HG02885 (cell line): ENCODE data around the gene LSP1.

Experiments used
- ATAC-seq: cut with Tn5 transposase; IDR thresholded peaks from one replicate; pipeline ENCODE4 v1.9.1; 2021; ENCODE audit warnings: mild to moderate bottlenecking; ENCODE audit not compliant: unreplicated experiment, poor library complexity

LSP1 gene

GRCh38 chr11:1913271-1914060 lies 60.6 kb downstream of the LSP1 start:
- ATAC-seq: no peak

GRCh38 chr11:1915795-1916131 lies 62.9 kb downstream of the LSP1 start:
- no peak for ATAC-seq

- ATAC-seq: peak; percentile 63
Observed at GRCh38 chr11:1916132-1916985, 63.5 kb downstream of the LSP1 start.

GRCh38 chr11:1916986-1917522 lies 64.2 kb downstream of the LSP1 start:
- ATAC-seq: no peak

GRCh38 chr11:1917523-1918435 lies 64.9 kb downstream of the LSP1 start:
- ATAC-seq: no peak

GRCh38 chr11:1918436-1919315 lies 65.8 kb downstream of the LSP1 start:
- no peak for ATAC-seq

GRCh38 chr11:1919391-1920127 lies 66.7 kb downstream of the LSP1 start, which contains the start of gene TNNT3:
TSS of gene TNNT3 (plus strand) at chr11:1919703. CDS start at chr11:1922875, 3,172 bp downstream.
- no peak for ATAC-seq

GRCh38 chr11:1920128-1920908 lies 67.4 kb downstream of the LSP1 start:
- no peak for ATAC-seq

- ATAC-seq: no peak
Observed at GRCh38 chr11:1920909-1921573, 68.2 kb downstream of the LSP1 start.

- no peak for ATAC-seq
Observed at GRCh38 chr11:1921574-1922141, 68.8 kb downstream of the LSP1 start.

GRCh38 chr11:1922481-1923081 lies 69.7 kb downstream of the LSP1 start:
- no peak for ATAC-seq

GRCh38 chr11:1923201-1923956 lies 70.5 kb downstream of the LSP1 start:
- ATAC-seq: no peak

GRCh38 chr11:1924181-1924580 lies 71.3 kb downstream of the LSP1 start:
- ATAC-seq: no peak

GRCh38 chr11:1924646-1925372 lies 71.9 kb downstream of the LSP1 start:
- ATAC-seq: no peak
